CD4-positive, alpha-beta T cell (primary cell): ENCODE measurements around the gene KRT8. TPM values are rescaled to one million over a fixed set of nuclear protein-coding genes. Genes with fewer than 3 reads are reported as not detected.

Source experiments
- ATAC-seq: fragments of 200-7000 bp; cut with Tn5 transposase; one replicate; pipeline ENCODE4 v1.10.0; 2022; ENCODE audit warnings: mild to moderate bottlenecking; ENCODE audit not compliant: poor library complexity
- CTCF ChIA-PET: fragments of 350-600 bp; sonication (Branson Sonifier 250); formaldehyde crosslinking; loops from one replicate; lab custom pipeline; 2021; ENCODE audit warnings: antibody characterized with exemption, inconsistent platforms; lab: Charles Lee
- POLR2A ChIA-PET: fragments of 350-600 bp; sonication (Branson Sonifier 250); formaldehyde crosslinking; loops from one replicate; lab custom pipeline; 2021; ENCODE audit warnings: antibody characterized with exemption, inconsistent platforms; lab: Charles Lee
- DNase-seq, 14 experiments: peaks; one replicate each; pipeline ENCODE4 v3.0.0-alpha.2; 2013 to 2020; ENCODE audit warnings: mixed read lengths in 2 of 14
- H3K27ac ChIP-seq, 2 donors: one replicate each; pipeline versions ENCODE4 v1.5.1 to v1.7.0; 2013; ENCODE audit warnings: low read length in 2 of 2, low read depth in 1 of 2, mild to moderate bottlenecking in 1 of 2
- H3K27me3 ChIP-seq, 2 experiments: 1 replicate in 1 of 2; 2 replicates in 1 of 2; pipeline versions ENCODE4 v1.6.1 to v1.7.0; 2013; ENCODE audit warnings: low read length in 2 of 2, control low read depth in 1 of 2, mild to moderate bottlenecking in 1 of 2, moderate library complexity in 1 of 2; ENCODE audit not compliant: insufficient read depth in 2 of 2, control insufficient read depth in 1 of 2
- H3K36me3 ChIP-seq: one replicate; pipeline ENCODE4 v1.6.1; 2013; ENCODE audit warnings: low read length, control low read depth; ENCODE audit not compliant: insufficient read depth
- H3K4me1 ChIP-seq: one replicate; pipeline ENCODE4 v1.6.1; 2013; ENCODE audit warnings: low read length, control low read depth; ENCODE audit not compliant: insufficient read depth
- H3K4me3 ChIP-seq: one replicate; pipeline ENCODE4 v1.5.1; 2013; ENCODE audit warnings: mild to moderate bottlenecking, low read length, moderate library complexity
- H3K9me3 ChIP-seq, 2 experiments: 1 replicate in 1 of 2; 2 replicates in 1 of 2; pipeline versions ENCODE4 v1.6.1 to v1.7.0; 2013; ENCODE audit warnings: low read length in 2 of 2, mild to moderate bottlenecking in 2 of 2, control low read depth in 1 of 2, moderate library complexity in 1 of 2; ENCODE audit not compliant: control insufficient read depth in 1 of 2, insufficient read depth in 1 of 2
- H3K27ac Mint-ChIP-seq: one replicate; pipeline ENCODE4 v1.8.0; 2020; ENCODE audit warnings: mixed read lengths
- H3K27me3 Mint-ChIP-seq: one replicate; pipeline ENCODE4 v1.8.0; 2021; ENCODE audit warnings: mixed read lengths
- H3K36me3 Mint-ChIP-seq: one replicate; pipeline ENCODE4 v1.8.0; 2021; ENCODE audit warnings: low read depth, mixed read lengths
- H3K4me1 Mint-ChIP-seq: one replicate; pipeline ENCODE4 v1.8.0; 2021; ENCODE audit warnings: low read depth, mixed read lengths
- H3K4me3 Mint-ChIP-seq: one replicate; pipeline ENCODE4 v1.8.0; 2020; ENCODE audit warnings: mild to moderate bottlenecking, mixed read lengths
- H3K9me3 Mint-ChIP-seq: one replicate; pipeline ENCODE4 v1.8.0; 2020; ENCODE audit warnings: mixed read lengths
- CTCF ChIP-seq: fragments of 200-600 bp; IDR thresholded peaks from one replicate; pipeline ENCODE4 v1.8.0; 2022; ENCODE audit warnings: antibody characterized with exemption, mild to moderate bottlenecking
- intact Hi-C, 2 experiments: fragments of 100-400 bp; cut with DNase I in 1 of 2; cut with micrococcal nuclease in 1 of 2; formaldehyde crosslinking; loops; one replicate each; pipeline versions ENCODE4 v1.15.1 to v1.9.0; 2023 to 2025; cut with DNase I, micrococcal nuclease
- total RNA-seq, 174 experiments: library from RNA in 2 of 174; stranded (reverse) in 2 of 174; gene quantifications; one replicate each; pipeline ENCODE4 v1.2.3 and lab custom pipeline; 2021 to 2026

Gene KRT8
- total RNA-seq, 2 experiments from 2014 or later: 0.63 to 0.89 TPM

DNA sequence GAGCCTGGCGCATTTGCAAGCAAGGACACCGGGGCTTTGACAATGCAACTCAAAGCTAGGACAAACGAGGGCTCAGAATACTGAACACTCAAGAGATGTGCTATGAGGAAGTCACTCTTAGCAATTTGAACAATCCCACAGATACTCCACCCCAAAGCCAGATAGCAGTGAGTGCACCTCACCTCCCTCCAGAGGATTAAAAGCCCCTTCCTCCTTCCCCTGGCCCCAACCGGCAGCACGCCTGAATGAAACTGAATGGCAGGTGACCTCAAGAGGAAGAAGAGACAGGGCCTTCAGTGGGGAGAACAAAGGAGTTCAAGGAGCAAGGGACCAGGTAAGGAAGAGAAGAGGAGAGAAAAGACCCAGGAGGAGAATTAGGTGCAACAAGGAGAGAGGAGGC is 54.2 kb downstream of the KRT8 start:
- H3K9me3 ChIP-seq: no peaks in the 10 kb centered on the region
- Mint-ChIP-seq H3K9me3 (no peaks in the 10 kb centered on the region), H3K27ac (no peak overlapping the region), H3K36me3 (no peaks in the 10 kb centered on the region), H3K4me1 (no peaks in the 10 kb centered on the region), H3K4me3 (no peak overlapping the region), H3K27me3 (peaks cover 10% of the 10 kb centered on the region)
- peaks cover 0 to 3% of the 10 kb centered on the region in 2 experiments for H3K27me3 ChIP-seq
- H3K36me3 ChIP-seq: no peaks in the 10 kb centered on the region
- DNase-seq (no peak), ATAC-seq (no peak)
- no peak overlapping the region for H3K27ac ChIP-seq
- H3K4me3 ChIP-seq: no peak overlapping the region
- ChIA-PET POLR2A (no interaction called here), CTCF (no interaction called here)
- TF ChIP-seq CTCF: no peak
- no peaks in the 10 kb centered on the region for H3K4me1 ChIP-seq
- intact Hi-C loops: no loop called here

DNA sequence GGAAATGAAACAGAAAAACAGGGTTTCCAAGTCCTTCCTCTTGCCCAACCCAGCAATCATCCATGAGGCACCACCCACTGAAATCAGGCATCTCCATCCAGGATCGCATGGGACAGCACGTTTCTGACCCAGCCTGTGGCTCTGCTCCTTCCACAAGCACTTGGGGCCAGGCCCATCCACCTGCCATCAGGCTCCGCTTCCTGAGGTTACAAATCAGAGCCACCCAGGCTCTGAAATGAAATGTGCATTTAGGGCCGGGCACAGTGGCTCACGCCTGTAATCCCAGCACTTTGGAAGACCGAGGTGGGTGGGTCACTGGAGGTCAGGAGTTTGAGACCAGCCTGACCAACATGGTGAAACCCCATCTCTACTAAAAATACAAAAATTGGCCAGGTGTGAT is 55.4 kb downstream of the KRT8 start:
- intact Hi-C loops: no loop called here
- ChIA-PET POLR2A (no interaction called here), CTCF (no interaction called here)
- peaks cover 0 to 3% of the 10 kb centered on the region in 2 experiments for H3K27me3 ChIP-seq
- no peak overlapping the region for H3K4me3 Mint-ChIP-seq
- H3K36me3 ChIP-seq: no peaks in the 10 kb centered on the region
- peaks cover 10% of the 10 kb centered on the region for H3K27me3 Mint-ChIP-seq
- no peaks in the 10 kb centered on the region for H3K4me1 ChIP-seq
- no peaks in the 10 kb centered on the region for H3K36me3 Mint-ChIP-seq
- H3K27ac ChIP-seq: no peak overlapping the region
- H3K4me3 ChIP-seq: no peak overlapping the region
- H3K9me3 ChIP-seq: no peaks in the 10 kb centered on the region
- no peak for TF ChIP-seq CTCF
- H3K9me3 Mint-ChIP-seq: no peaks in the 10 kb centered on the region
- ATAC-seq (no peak), DNase-seq (no peak)
- H3K4me1 Mint-ChIP-seq: no peaks in the 10 kb centered on the region
- H3K27ac Mint-ChIP-seq: no peak overlapping the region

- Mint-ChIP-seq H3K4me1 (no peaks in the 10 kb centered on the region), H3K9me3 (no peaks in the 10 kb centered on the region), H3K36me3 (no peaks in the 10 kb centered on the region), H3K4me3 (no peak within 1 kb of the TSS), H3K27me3 (peaks cover 10% of the 10 kb centered on the region), H3K27ac (no peak within 1 kb of the TSS)
- Histone ChIP-seq H3K27me3 (peaks cover 0 to 3% of the 10 kb centered on the region in 2 experiments), H3K4me3 (no peak within 1 kb of the TSS), H3K9me3 (no peaks in the 10 kb centered on the region), H3K27ac (no peak within 1 kb of the TSS), H3K36me3 (no peaks in the 10 kb centered on the region), H3K4me1 (no peaks in the 10 kb centered on the region)
- intact Hi-C loops: no loop called here
- no peak for ATAC-seq
- no peak for DNase-seq
- TF ChIP-seq CTCF: no peak
- ChIA-PET CTCF (no interaction called here), POLR2A (no interaction called here)
Measured at GRCh38 chr12:52848661-52849255, 56.1 kb downstream of the KRT8 start, which contains the start of gene KRT78. TSS of gene KRT78 (minus strand) at chr12:52848994. CDS start at chr12:52848930, 64 bp downstream.
